ENCODE measurements around the gene PALLD.
"Not testable (repeated sequence)": the region's sequence is repeated elsewhere in the genome, so short reads cannot be mapped to it uniquely, and the experiment has no call there.

The PALLD gene

DNA sequence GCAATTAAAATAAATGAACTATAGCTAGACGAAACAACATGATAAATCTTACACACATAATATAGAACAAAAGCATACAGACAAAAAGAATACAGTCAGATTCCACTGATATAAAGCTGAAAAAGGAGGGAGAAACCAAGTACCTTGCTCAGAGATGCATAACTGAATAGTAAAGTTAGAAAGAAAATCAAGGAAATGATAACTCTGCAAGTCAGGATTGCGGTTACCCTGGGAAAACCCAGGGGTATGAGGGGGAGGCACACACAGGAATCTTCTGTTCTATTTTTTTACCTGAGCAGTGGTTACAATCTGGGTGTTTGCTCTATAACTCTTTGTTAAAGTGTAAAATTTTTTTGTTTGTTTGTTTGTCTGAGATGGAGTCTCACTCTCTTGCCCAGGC, 304.1 kb downstream of the PALLD start:
- no peak overlapping the region for H3K4me3 ChIP-seq (ENCODE audit: low read length)
- no peak for TF ChIP-seq CTCF (conservative IDR thresholded peaks at IDR 0.05; ENCODE audit: low read depth, low read length)
- DNase-seq (ENCODE audit: low read depth) = no peak

DNA sequence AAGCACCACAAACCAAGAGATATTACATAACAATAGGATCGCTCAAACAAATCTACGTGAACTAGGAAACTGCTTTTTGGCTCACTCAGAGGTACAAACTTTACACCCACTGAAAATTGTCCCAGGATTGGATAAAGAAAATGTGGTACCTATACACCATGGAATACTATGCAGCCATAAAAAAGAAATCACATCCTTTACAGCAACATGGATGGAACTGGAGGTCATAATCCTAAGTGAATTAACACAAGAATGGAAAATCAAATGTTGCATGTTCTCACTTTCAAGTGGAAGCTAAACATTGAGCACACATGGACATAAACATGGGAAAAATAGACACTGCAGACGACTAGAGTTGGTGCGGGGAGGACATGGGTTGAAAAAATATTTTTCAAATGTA, 305.4 kb downstream of the PALLD start:
- DNase-seq (ENCODE audit: low read depth) = no peak
- no peak for TF ChIP-seq CTCF (conservative IDR thresholded peaks at IDR 0.05; ENCODE audit: low read depth, low read length)
- no peak overlapping the region for H3K4me3 ChIP-seq (ENCODE audit: low read length)

GRCh38 chr4:168803052-168803451, 306.2 kb downstream of the PALLD start:
- not testable (repeated sequence) for H3K4me3 ChIP-seq (ENCODE audit: low read length); DNase-seq (ENCODE audit: low read depth)

DNA sequence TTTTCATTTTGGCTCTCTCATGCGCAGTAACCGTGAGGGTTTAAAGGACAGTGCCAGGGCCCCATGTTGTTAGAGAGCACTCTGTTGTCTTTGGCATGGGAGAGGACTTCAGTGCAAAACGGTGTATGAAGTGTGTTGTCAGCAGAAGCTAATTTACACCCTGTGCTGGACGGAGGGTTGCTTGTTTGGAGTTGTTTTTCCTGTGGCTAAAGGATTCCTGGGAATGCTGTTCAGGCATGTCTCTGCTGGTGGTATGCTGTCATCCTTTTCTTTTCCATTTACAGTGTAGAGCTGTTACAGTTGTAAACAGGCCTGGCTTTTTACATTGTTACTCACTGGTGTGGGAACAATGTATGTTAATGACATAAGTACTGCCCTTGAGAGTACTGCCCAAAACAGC, 306.9 kb downstream of the PALLD start:
- no peak overlapping the region for H3K4me3 ChIP-seq (ENCODE audit: low read length)
- no peak for DNase-seq (ENCODE audit: low read depth)

DNA sequence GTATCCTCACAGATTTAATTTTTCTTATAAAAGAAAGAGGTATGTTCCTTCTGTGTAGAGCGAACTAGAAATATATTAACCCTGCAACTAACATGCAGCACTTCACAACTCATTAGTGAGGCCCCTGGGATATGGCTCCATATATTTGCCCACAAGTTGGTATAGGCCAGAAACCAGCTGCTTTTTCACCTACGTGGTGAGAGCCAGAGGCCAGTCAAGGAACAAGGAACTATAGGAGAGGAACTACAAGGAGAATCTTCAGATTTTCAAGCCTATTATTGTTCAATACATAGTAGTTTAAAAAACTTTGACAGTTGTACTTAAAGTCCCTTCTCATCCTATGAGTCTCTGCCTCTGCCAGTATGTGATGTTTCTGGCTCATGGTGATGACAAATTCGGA, 307.3 kb downstream of the PALLD start:
- no peak overlapping the region for H3K4me3 ChIP-seq (ENCODE audit: low read length)
- no peak for TF ChIP-seq CTCF (conservative IDR thresholded peaks at IDR 0.05; ENCODE audit: low read depth, low read length)
- no peak for DNase-seq (ENCODE audit: low read depth)

More for the DNA sequence above, 306.9 kb downstream of the PALLD start:
- no peak for TF ChIP-seq CTCF (conservative IDR thresholded peaks at IDR 0.05; ENCODE audit: low read depth, low read length)

DNA sequence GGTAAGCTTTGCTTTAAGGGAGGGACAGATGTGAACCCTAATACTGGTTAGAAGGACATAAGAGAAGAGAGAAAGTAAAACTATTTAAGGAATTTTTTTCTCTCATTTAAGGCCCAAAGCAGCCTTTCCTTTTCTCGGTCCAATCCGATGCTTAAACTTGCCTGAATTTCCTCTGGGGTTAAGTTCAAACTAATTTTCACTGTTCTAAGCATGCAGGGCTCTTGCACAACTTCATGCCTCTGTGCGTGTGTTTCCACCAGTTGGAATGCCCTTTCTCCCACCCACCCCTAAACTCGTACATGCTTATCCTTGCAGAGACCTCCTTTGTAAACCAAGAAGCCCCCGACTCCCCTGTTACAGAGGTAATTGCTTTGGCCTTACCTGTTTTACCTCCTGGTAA, 308.5 kb downstream of the PALLD start:
- no peak for DNase-seq (ENCODE audit: low read depth)
- TF ChIP-seq CTCF (conservative IDR thresholded peaks at IDR 0.05; ENCODE audit: low read depth, low read length) = no peak
- no peak overlapping the region for H3K4me3 ChIP-seq (ENCODE audit: low read length)

- DNase-seq (ENCODE audit: low read depth); H3K4me3 ChIP-seq (ENCODE audit: low read length): not testable (repeated sequence)
Measured at GRCh38 chr4:168806247-168806646, 309.4 kb downstream of the PALLD start.

GRCh38 chr4:168811207-168811606, 314.4 kb downstream of the PALLD start:
- H3K4me3 ChIP-seq (ENCODE audit: low read length) = no peak overlapping the region
- no peak for TF ChIP-seq CTCF (conservative IDR thresholded peaks at IDR 0.05; ENCODE audit: low read depth, low read length)
- no peak for DNase-seq (ENCODE audit: low read depth)

All from retinal pigment epithelial cell (primary cell).